ENCODE measurements around the gene SVIL. TPM values are rescaled to one million over a fixed set of nuclear protein-coding genes. Genes with fewer than 3 reads are reported as not detected.
"Not testable (repeated sequence)": the region's sequence is repeated elsewhere in the genome, so short reads cannot be mapped to it uniquely, and the experiment has no call there.

The SVIL gene
- total and polyA plus RNA-seq, 10 donors: 1.4 to 65.3 (median 20.4) TPM

DNA sequence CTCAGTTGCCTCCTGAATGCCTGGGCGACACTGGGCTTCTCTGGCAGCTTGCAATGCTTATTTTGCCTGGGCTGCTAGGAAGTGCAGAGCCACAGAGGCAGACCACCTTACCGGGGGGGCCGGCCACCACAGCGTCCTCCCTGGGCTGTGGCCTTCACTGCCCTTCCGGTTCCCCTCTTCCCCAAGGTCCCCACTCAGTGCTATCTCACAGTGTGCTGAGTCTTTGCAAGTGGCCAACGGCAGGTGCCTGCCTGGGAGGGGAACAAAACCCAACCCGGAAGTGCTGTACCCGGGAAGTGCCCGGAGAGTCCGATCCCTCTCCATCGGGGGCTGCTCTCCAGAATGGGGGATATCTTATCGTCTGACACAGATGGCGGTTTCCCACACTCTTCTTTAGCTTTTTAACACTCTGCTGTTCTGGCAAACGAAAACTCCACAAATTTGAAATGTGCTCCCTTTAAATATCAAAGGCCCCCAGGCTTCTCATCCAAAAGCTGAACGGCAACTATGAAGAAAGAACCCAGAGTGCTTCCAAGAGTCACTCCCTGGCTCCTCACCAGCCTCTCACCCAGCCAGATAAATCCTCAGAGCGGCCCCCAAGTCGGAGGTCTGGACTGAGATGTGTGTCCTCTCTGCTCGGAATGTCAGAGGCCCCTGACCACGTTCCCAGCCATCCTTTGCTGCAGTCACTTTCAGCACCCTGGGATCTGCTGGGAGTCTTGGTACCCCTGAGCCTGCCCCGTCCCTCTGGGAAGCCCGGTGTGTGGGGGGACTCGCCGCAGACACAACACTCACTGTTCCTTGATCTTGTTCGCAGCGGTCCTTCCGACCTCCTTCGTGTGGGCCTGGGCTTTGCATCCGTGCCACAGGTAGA is 165.1 kb downstream of the SVIL start:
- WGBS, 5 donors: 76 to 94% (median 83%) methylated on average over 25 to 28 of the region's 28 CpGs
- Histone ChIP-seq H3K9me3 (no peaks in the 10 kb centered on the region), H3K27me3 (replicated peaks in 1 of 7) (no peaks in the 10 kb centered on the region), H3K4me3 (no peak overlapping the region), H3K36me3 (peaks cover 0 to 98% (median 19%) of the 10 kb centered on the region in 6 donors), H3K4me1 (no peaks in the 10 kb centered on the region), H3K27ac (no peak overlapping the region)
- DNase-seq: no peak
- TF ChIP-seq, protein P1, sequence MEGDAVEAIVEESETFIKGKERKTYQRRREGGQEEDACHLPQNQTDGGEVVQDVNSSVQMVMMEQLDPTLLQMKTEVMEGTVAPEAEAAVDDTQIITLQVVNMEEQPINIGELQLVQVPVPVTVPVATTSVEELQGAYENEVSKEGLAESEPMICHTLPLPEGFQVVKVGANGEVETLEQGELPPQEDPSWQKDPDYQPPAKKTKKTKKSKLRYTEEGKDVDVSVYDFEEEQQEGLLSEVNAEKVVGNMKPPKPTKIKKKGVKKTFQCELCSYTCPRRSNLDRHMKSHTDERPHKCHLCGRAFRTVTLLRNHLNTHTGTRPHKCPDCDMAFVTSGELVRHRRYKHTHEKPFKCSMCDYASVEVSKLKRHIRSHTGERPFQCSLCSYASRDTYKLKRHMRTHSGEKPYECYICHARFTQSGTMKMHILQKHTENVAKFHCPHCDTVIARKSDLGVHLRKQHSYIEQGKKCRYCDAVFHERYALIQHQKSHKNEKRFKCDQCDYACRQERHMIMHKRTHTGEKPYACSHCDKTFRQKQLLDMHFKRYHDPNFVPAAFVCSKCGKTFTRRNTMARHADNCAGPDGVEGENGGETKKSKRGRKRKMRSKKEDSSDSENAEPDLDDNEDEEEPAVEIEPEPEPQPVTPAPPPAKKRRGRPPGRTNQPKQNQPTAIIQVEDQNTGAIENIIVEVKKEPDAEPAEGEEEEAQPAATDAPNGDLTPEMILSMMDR (IDR thresholded peaks at IDR 0.05 in 8 of 11, conservative IDR thresholded peaks at IDR 0.05 in 3 of 11): no peak
- no peak for TF ChIP-seq POLR2A (IDR thresholded peaks at IDR 0.05)
- peak in 2 of 3 donors; percentile 22 to 31 for TF ChIP-seq POLR2AphosphoS5 (IDR thresholded peaks at IDR 0.05)
- intact Hi-C loops (cut with DNase I; ENCODE audit: low total_unique reads): no loop called here

DNA sequence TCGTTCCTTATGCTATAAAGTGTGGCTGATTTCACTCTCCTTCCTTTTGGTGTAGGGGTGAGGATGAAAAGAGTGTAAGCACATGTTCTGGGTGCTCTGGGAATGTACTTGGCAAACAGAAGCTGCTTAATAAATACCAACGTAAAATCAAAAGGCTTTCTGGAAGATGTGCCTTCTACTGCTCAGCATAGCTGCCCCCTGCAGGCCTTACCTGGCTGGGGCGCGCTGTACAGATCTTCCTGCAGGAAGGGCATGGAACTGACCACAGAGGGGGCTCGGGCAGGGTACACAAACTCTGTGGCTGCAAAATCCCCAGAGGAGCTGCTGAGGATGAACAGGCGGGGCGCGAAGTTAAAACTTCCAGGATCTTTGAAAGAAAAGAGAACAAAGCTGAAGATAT is 169.4 kb downstream of the SVIL start:
- Histone ChIP-seq H3K27ac (no peak overlapping the region), H3K36me3 (peaks cover 0 to 98% (median 25%) of the 10 kb centered on the region in 6 donors), H3K4me3 (no peak overlapping the region), H3K27me3 (replicated peaks in 1 of 7) (no peaks in the 10 kb centered on the region), H3K4me1 (no peaks in the 10 kb centered on the region), H3K9me3 (peaks cover 0 to 9% (median 8%) of the 10 kb centered on the region in 8 donors)
- 89 to 97% (median 92%) methylated on average over 8 of the region's 8 CpGs for WGBS, 5 donors
- no peak for DNase-seq
- TF ChIP-seq, protein P1 (IDR thresholded peaks at IDR 0.05 in 8 of 11, conservative IDR thresholded peaks at IDR 0.05 in 3 of 11): no peak
- no peak for TF ChIP-seq POLR2A (IDR thresholded peaks at IDR 0.05)
- TF ChIP-seq POLR2AphosphoS5 (IDR thresholded peaks at IDR 0.05): no peak
- intact Hi-C loops (cut with DNase I; ENCODE audit: low total_unique reads): no loop called here

DNA sequence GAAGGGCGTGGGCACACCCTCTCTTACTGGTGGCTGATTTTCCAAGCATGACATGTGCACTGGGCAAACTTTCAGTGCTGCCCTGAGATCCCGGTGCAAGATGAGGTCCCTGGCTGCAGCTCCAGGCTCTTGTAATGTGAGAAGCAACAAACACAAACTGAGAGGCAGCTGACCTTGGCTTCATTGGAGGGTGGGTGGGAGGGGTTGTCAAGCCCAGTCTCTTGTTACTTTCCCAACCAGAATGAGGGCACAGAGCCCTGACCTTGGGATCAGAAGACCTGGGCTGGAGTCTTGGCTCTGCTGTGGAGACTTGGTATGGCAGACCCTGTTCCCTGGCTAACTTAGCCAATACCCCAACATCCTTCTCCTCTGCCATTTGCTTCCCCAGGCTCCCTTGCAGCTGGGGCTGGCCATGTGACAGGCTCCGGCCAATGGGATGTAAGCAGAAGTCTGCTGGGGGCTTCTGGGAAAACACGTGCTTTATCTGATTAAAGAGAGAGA is 170.1 kb downstream of the SVIL start:
- H3K27ac ChIP-seq: not testable (repeated sequence)
- 66 to 97% (median 81%) methylated on average over 4 of the region's 4 CpGs for WGBS, 5 donors

DNA sequence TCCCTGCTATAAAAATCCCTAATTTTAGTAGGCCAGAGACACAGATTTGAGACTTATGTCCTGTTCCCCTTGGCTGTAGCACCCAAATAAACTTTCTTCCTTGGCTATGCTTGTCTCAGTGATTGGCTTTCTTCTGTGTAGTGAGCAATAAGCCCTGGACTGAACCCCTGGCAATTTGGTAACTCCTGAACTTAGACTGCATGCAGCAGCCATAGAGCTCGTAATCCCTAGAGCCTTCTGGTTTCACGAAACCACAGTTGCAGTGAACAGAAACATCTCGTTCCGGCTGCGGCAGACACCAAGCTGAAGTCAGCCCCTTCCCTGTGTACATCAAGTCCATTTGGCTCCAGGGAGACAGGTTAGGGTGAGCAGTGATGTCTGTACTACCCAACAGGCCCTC is 173.7 kb downstream of the SVIL start:
- no peaks in the 10 kb centered on the region for H3K27me3 ChIP-seq (replicated peaks in 1 of 7)
- intact Hi-C loops (cut with DNase I; ENCODE audit: low total_unique reads): no loop called here
- H3K4me3 ChIP-seq: no peak overlapping the region
- H3K9me3 ChIP-seq: peaks cover 0 to 19% (median 17%) of the 10 kb centered on the region in 8 donors
- H3K4me1 ChIP-seq: no peaks in the 10 kb centered on the region
- 68 to 87% (median 80%) methylated on average over 5 of the region's 5 CpGs for WGBS, 5 donors
- DNase-seq: no peak
- TF ChIP-seq POLR2AphosphoS5 (IDR thresholded peaks at IDR 0.05) (no peak), POLR2A (IDR thresholded peaks at IDR 0.05) (no peak)
- TF ChIP-seq, protein P1 (IDR thresholded peaks at IDR 0.05 in 8 of 11, conservative IDR thresholded peaks at IDR 0.05 in 3 of 11): no peak
- H3K27ac ChIP-seq: no peak overlapping the region
- peaks cover 0 to 98% (median 31%) of the 10 kb centered on the region in 6 donors for H3K36me3 ChIP-seq

More for the DNA sequence above, 170.1 kb downstream of the SVIL start:
- Histone ChIP-seq H3K9me3 (peaks cover 0 to 16% (median 14%) of the 10 kb centered on the region in 8 donors), H3K36me3 (peaks cover 0 to 98% (median 31%) of the 10 kb centered on the region in 6 donors)
- H3K4me3 ChIP-seq; H3K4me1 ChIP-seq; H3K27me3 ChIP-seq (replicated peaks in 1 of 7); intact Hi-C loops (cut with DNase I; ENCODE audit: low total_unique reads); DNase-seq: not testable (repeated sequence)

DNA sequence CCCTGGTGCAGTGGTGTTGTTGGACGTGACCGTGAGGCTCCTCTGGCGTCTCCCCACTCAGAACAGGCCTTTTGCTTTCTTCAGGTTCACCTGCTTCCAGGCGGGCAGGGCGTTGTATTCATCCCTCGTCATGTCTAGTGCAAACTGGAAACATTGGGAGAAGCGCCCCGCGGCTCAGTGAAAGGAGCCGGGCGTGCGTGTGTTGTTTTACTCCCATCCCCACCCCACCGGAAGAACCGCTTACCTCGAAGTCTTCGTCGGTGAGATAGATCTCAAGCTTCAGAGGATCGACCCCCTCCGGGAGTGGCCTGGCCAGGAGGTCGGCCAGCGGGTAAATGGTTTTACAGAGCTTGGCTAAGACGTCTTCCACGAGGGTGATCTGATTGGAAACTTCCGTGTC is 176.6 kb downstream of the SVIL start:
- Histone ChIP-seq H3K36me3 (peaks cover 0 to 86% (median 17%) of the 10 kb centered on the region in 6 donors), H3K9me3 (peaks cover 0 to 19% (median 17%) of the 10 kb centered on the region in 8 donors)
- H3K4me1 ChIP-seq; DNase-seq; intact Hi-C loops (cut with DNase I; ENCODE audit: low total_unique reads); H3K27me3 ChIP-seq (replicated peaks in 1 of 7); H3K27ac ChIP-seq; H3K4me3 ChIP-seq: not testable (repeated sequence)
- WGBS, 5 donors: 89 to 96% (median 92%) methylated on average over 24 of the region's 24 CpGs

All from spleen (tissue), 11 donors.